Measurements from ENCODE around the gene PEA15. TPM values are rescaled to one million over a fixed set of nuclear protein-coding genes. Genes with fewer than 3 reads are reported as not detected.
A peak's percentile ranks its signal among the peaks of the same experiment; 100 is the strongest.

The PEA15 gene
- total RNA-seq, 2 experiments from 2014 or later: 51.7 to 57.4 TPM

GRCh38 chr1:160168609-160169369, 36.4 kb upstream of the PEA15 start:
- Mint-ChIP-seq H3K27ac (peak overlapping the region; percentile 46), H3K36me3 (no peaks in the 10 kb centered on the region), H3K4me3 (no peak overlapping the region), H3K9me3 (no peaks in the 10 kb centered on the region), H3K27me3 (peaks cover 23% of the 10 kb centered on the region), H3K4me1 (peaks cover 27% of the 10 kb centered on the region)
- no peak for DNase-seq

- H3K4me1 Mint-ChIP-seq: peaks cover 27% of the 10 kb centered on the region
- H3K36me3 Mint-ChIP-seq: no peaks in the 10 kb centered on the region
- H3K27me3 Mint-ChIP-seq: peaks cover 19% of the 10 kb centered on the region
- peak; percentile 64 for DNase-seq
- H3K9me3 Mint-ChIP-seq: no peaks in the 10 kb centered on the region
- peak overlapping the region; percentile 46 for H3K27ac Mint-ChIP-seq
- peak overlapping the region; percentile 4 for H3K4me3 Mint-ChIP-seq
These were observed 35.4 kb upstream of the PEA15 start for GRCh38 chr1:160169553-160170399.

- peaks cover 14% of the 10 kb centered on the region for H3K27me3 Mint-ChIP-seq
- no peak overlapping the region for H3K4me3 Mint-ChIP-seq
- no peak overlapping the region for H3K27ac Mint-ChIP-seq
- peaks cover 26% of the 10 kb centered on the region for H3K4me1 Mint-ChIP-seq
- DNase-seq: no peak
- H3K36me3 Mint-ChIP-seq: no peaks in the 10 kb centered on the region
- H3K9me3 Mint-ChIP-seq: no peaks in the 10 kb centered on the region
These were observed 33.8 kb upstream of the PEA15 start for GRCh38 chr1:160171354-160171753.

- H3K4me3 Mint-ChIP-seq: no peak overlapping the region
These were observed 33.2 kb upstream of the PEA15 start for GRCh38 chr1:160171980-160172379.

GRCh38 chr1:160177231-160177630, 28.0 kb upstream of the PEA15 start:
- Mint-ChIP-seq H3K36me3 (no peaks in the 10 kb centered on the region), H3K4me1 (no peaks in the 10 kb centered on the region), H3K4me3 (no peak overlapping the region), H3K9me3 (no peaks in the 10 kb centered on the region), H3K27me3 (peaks cover 5% of the 10 kb centered on the region), H3K27ac (no peak overlapping the region)
- DNase-seq: no peak

More at GRCh38 chr1:160171980-160172379, 33.2 kb upstream of the PEA15 start:
- Mint-ChIP-seq H3K27ac (no peak overlapping the region), H3K27me3 (peaks cover 14% of the 10 kb centered on the region), H3K9me3 (no peaks in the 10 kb centered on the region), H3K4me1 (peaks cover 22% of the 10 kb centered on the region), H3K36me3 (no peaks in the 10 kb centered on the region)
- no peak for DNase-seq

- Mint-ChIP-seq H3K27me3 (peaks cover 4% of the 10 kb centered on the region), H3K4me3 (no peak overlapping the region), H3K36me3 (no peaks in the 10 kb centered on the region), H3K4me1 (no peaks in the 10 kb centered on the region), H3K27ac (no peak overlapping the region), H3K9me3 (no peaks in the 10 kb centered on the region)
- no peak for DNase-seq
These were observed 27.5 kb upstream of the PEA15 start for GRCh38 chr1:160177667-160178066.

GRCh38 chr1:160178731-160179130, 26.5 kb upstream of the PEA15 start:
- peaks cover 4% of the 10 kb centered on the region for H3K27me3 Mint-ChIP-seq
- DNase-seq: no peak
- no peak overlapping the region for H3K4me3 Mint-ChIP-seq
- H3K36me3 Mint-ChIP-seq: no peaks in the 10 kb centered on the region
- no peaks in the 10 kb centered on the region for H3K9me3 Mint-ChIP-seq
- no peaks in the 10 kb centered on the region for H3K4me1 Mint-ChIP-seq
- H3K27ac Mint-ChIP-seq: no peak overlapping the region

- H3K27me3 Mint-ChIP-seq: peaks cover 4% of the 10 kb centered on the region
These were observed 25.8 kb upstream of the PEA15 start for GRCh38 chr1:160179336-160179735.

GRCh38 chr1:160186246-160186645, 18.9 kb upstream of the PEA15 start:
- H3K27ac Mint-ChIP-seq: no peak overlapping the region
- no peaks in the 10 kb centered on the region for H3K36me3 Mint-ChIP-seq
- no peak overlapping the region for H3K4me3 Mint-ChIP-seq

More at GRCh38 chr1:160179336-160179735, 25.8 kb upstream of the PEA15 start:
- Mint-ChIP-seq H3K9me3 (no peaks in the 10 kb centered on the region), H3K4me3 (no peak overlapping the region), H3K4me1 (no peaks in the 10 kb centered on the region), H3K27ac (no peak overlapping the region), H3K36me3 (no peaks in the 10 kb centered on the region)
- DNase-seq: no peak

GRCh38 chr1:160186729-160187128, 18.5 kb upstream of the PEA15 start:
- H3K27ac Mint-ChIP-seq: no peak overlapping the region
- no peak for DNase-seq
- no peaks in the 10 kb centered on the region for H3K4me1 Mint-ChIP-seq
- no peaks in the 10 kb centered on the region for H3K27me3 Mint-ChIP-seq
- H3K36me3 Mint-ChIP-seq: no peaks in the 10 kb centered on the region
- no peak overlapping the region for H3K4me3 Mint-ChIP-seq
- H3K9me3 Mint-ChIP-seq: no peaks in the 10 kb centered on the region

More at GRCh38 chr1:160186246-160186645, 18.9 kb upstream of the PEA15 start:
- Mint-ChIP-seq H3K4me1 (no peaks in the 10 kb centered on the region), H3K27me3 (no peaks in the 10 kb centered on the region), H3K9me3 (no peaks in the 10 kb centered on the region)
- no peak for DNase-seq

- no peak for DNase-seq
- H3K9me3 Mint-ChIP-seq: no peaks in the 10 kb centered on the region
- H3K27ac Mint-ChIP-seq: no peak overlapping the region
- no peaks in the 10 kb centered on the region for H3K36me3 Mint-ChIP-seq
- H3K4me1 Mint-ChIP-seq: no peaks in the 10 kb centered on the region
- H3K27me3 Mint-ChIP-seq: no peaks in the 10 kb centered on the region
- H3K4me3 Mint-ChIP-seq: no peak overlapping the region
These were observed 17.8 kb upstream of the PEA15 start for GRCh38 chr1:160187407-160187806.

- H3K4me1 Mint-ChIP-seq: no peaks in the 10 kb centered on the region
- no peaks in the 10 kb centered on the region for H3K36me3 Mint-ChIP-seq
- no peak for DNase-seq
- no peaks in the 10 kb centered on the region for H3K27me3 Mint-ChIP-seq
- H3K27ac Mint-ChIP-seq: no peak overlapping the region
- no peaks in the 10 kb centered on the region for H3K9me3 Mint-ChIP-seq
- no peak overlapping the region for H3K4me3 Mint-ChIP-seq
These were observed 16.8 kb upstream of the PEA15 start for GRCh38 chr1:160188341-160188740.

GRCh38 chr1:160189649-160190625, 15.2 kb upstream of the PEA15 start, which contains the start of gene CASQ1:
CASQ1 (plus strand) TSS chr1:160190575; CDS start chr1:160190752, 177 bp downstream.
- Mint-ChIP-seq H3K36me3 (no peaks in the 10 kb centered on the region), H3K9me3 (no peaks in the 10 kb centered on the region), H3K4me1 (no peaks in the 10 kb centered on the region), H3K4me3 (no peak within 1 kb of the TSS), H3K27ac (no peak within 1 kb of the TSS), H3K27me3 (no peaks in the 10 kb centered on the region)
- DNase-seq: no peak

GRCh38 chr1:160191756-160192155, 13.4 kb upstream of the PEA15 start:
- DNase-seq: no peak
- no peaks in the 10 kb centered on the region for H3K9me3 Mint-ChIP-seq
- no peak overlapping the region for H3K4me3 Mint-ChIP-seq
- H3K27ac Mint-ChIP-seq: no peak overlapping the region
- no peaks in the 10 kb centered on the region for H3K4me1 Mint-ChIP-seq
- no peaks in the 10 kb centered on the region for H3K27me3 Mint-ChIP-seq
- no peaks in the 10 kb centered on the region for H3K36me3 Mint-ChIP-seq

All from activated naive CD8-positive, alpha-beta T cell treated with anti-CD3 and anti-CD28 coated beads for 36 hours (primary cell).